Esophagus muscularis mucosa (tissue), 4 donors: ENCODE measurements around the gene SUSD6.

ENCODE experiments used
- EP300 ChIP-seq: sonication (generic); formaldehyde crosslinking; IDR thresholded peaks from one replicate; pipeline ENCODE4 v1.6.1; 2017; ENCODE audit warnings: antibody characterized with exemption
- POLR2A ChIP-seq: fragments of 450-650 bp; IDR thresholded peaks from one replicate; pipeline ENCODE4 v1.6.1; 2017; ENCODE audit warnings: antibody characterized with exemption, moderate library complexity, mild to moderate bottlenecking, low read depth
- TF ChIP-seq, protein P1 (sequence below), 3 experiments: fragments of 200-600 bp in 2 of 3; fragments of 450-650 bp in 1 of 3; sonication (generic) in 2 of 3; IDR thresholded peaks; one replicate each; pipeline ENCODE4 v1.5.1; 2017 to 2019; ENCODE audit warnings: antibody characterized with exemption in 3 of 3, mild to moderate bottlenecking in 2 of 3, moderate library complexity in 1 of 3

DNA sequence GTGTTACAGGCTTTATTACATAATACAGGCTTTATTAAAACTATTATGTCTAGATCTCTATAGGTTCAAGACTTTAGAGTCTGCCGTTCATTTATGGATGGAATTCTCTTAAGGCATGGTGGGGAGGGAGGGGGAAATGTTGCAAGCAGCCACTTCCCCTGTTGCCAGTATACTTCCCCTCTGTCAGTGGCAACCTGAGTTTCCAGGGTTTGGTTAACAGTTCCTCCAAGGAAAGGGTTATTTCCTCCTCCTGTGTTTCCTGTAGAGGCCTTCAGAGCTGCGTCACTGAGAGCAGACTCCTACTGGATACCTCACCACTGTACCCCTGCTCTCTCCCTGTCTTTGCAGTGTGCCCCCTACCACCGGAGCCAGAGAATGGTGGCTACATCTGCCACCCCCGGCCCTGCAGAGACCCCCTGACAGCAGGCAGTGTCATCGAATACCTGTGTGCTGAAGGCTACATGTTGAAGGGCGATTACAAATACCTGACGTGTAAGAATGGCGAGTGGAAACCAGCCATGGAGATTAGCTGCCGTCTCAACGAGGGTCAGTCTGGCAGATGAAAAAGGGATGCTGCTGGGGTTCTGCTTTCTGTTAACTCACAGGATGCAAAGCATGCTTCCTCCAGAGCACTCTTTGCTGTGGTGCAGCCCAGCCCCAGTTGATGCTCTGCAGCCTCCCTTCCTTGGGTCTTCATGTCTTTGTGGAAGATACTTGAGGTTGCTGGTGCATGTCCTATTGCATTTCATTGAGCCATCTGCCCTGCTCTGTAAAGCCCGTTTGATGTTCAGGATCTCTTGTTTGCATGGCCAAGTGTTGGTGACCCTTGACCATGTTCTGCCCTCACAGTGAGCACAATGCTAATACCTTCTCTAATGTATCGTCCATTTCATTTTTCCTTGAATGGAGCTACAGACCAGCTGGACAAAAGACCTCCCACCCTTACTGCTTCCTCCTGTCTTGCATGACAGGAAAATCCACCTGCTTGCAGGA is 91.9 kb downstream of the SUSD6 start:
- TF ChIP-seq EP300 = no peak
- TF ChIP-seq POLR2A = no peak
- TF ChIP-seq, protein P1, sequence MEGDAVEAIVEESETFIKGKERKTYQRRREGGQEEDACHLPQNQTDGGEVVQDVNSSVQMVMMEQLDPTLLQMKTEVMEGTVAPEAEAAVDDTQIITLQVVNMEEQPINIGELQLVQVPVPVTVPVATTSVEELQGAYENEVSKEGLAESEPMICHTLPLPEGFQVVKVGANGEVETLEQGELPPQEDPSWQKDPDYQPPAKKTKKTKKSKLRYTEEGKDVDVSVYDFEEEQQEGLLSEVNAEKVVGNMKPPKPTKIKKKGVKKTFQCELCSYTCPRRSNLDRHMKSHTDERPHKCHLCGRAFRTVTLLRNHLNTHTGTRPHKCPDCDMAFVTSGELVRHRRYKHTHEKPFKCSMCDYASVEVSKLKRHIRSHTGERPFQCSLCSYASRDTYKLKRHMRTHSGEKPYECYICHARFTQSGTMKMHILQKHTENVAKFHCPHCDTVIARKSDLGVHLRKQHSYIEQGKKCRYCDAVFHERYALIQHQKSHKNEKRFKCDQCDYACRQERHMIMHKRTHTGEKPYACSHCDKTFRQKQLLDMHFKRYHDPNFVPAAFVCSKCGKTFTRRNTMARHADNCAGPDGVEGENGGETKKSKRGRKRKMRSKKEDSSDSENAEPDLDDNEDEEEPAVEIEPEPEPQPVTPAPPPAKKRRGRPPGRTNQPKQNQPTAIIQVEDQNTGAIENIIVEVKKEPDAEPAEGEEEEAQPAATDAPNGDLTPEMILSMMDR (IDR thresholded peaks at IDR 0.05) = no peak
